HTR-8/SVneo (cell line): Measurements from ENCODE around the gene TYMP.

ENCODE experiments used
- DNase-seq: peaks from one replicate; pipeline ENCODE4 v3.0.0; 2011; ENCODE audit warnings: low spot score, mixed read lengths; ENCODE audit not compliant: insufficient read length
- FAIRE-seq: peaks from 2 replicates; lab custom pipeline; 2011; peaks lifted over from hg19 to GRCh38; lab: Jason Lieb, UNC

The TYMP gene

DNA sequence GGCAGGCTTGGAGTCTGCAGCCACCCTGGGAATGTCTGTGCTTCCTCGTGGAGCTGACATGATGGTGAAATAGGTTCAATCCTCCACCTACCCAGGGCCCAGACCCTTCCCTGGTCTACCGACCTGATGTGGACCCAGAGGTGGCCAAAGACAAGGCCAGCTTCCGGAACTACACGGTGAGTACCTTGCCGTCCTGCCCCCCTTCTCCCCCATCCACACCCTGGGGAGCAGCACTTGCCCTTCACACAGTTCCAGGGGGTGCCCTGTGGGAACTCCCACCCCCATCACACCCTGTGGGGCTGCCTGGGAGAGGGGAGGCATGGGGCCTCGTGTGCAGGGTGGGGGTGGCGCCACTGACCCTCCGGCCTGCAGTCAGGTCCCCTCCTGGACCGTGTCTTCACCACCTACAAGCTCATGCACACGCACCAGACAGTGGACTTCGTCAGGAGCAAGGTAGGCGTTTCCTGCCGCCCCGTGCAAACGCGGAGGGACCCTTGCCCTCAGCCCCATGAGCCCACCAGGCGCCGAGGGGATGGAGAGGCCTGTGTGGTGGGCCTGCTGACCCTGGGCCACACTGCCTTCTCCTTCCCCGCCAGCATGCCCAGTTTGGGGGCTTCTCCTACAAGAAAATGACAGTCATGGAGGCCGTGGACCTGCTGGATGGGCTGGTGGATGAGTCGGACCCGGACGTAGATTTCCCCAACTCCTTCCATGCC is 42.4 kb downstream of the TYMP start:
- no peak for FAIRE-seq

GRCh38 chr22:50486561-50487289 is 43.1 kb downstream of the TYMP start, which contains the start of gene MIOX:
Gene MIOX (plus strand): TSS chr22:50486859. CDS start chr22:50486898, 39 bp downstream.
- DNase-seq = no peak
- no peak for FAIRE-seq

More for the DNA sequence above, 42.4 kb downstream of the TYMP start:
- DNase-seq = no peak

DNA sequence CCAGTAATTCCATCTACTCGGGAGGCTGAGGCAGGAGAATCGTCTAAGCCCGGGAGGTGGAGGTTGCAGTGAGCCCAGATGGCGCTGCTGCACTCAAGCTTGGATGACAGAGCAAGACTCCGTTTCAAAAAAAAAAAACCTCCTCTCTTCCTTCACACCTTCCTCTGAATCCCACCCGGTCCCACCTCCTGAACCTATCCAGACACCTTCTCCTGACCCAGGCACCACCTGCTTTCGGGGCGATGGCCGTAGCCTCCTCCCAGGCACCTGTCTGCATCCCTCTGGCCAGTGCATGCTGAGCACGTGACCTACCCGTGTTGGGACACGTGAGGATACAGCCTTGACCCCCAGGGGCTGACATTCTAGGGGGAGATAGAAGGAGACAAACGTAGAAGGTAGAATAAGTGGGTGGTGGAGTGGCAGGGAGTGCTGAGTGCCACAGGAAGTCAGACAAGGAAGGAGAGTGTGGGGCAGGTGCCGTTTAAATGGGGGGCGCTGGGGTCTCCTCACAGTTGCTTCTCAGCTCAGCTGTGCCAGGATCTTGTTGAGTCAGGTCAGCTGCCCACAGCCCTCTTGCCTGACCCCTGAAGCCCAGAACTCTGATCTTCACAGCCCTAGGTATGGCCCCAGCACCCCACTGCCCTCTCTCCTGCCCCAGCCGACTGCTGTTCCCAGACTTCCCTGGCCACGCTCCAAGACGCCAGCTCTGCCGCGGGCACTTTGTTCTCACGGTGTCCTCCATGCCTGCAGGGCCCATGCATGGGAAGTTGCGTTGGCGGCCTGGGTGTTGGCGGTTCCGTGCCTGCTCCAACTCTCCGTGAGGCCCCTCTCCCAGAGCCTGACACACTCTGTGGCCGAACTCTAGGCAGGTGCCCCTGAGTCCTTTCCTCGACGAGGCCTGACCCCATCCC is 44.3 kb downstream of the TYMP start:
- DNase-seq (no peak), FAIRE-seq (no peak)

- FAIRE-seq (no peak), DNase-seq (no peak)
These were observed 45.6 kb downstream of the TYMP start for GRCh38 chr22:50483977-50484853.

GRCh38 chr22:50483556-50483955 is 46.3 kb downstream of the TYMP start:
- DNase-seq = no peak
- FAIRE-seq = no peak

GRCh38 chr22:50483106-50483505 is 46.7 kb downstream of the TYMP start:
- no peak for FAIRE-seq
- DNase-seq = no peak

GRCh38 chr22:50482107-50483074 is 47.4 kb downstream of the TYMP start:
- no peak for FAIRE-seq
- no peak for DNase-seq

DNA sequence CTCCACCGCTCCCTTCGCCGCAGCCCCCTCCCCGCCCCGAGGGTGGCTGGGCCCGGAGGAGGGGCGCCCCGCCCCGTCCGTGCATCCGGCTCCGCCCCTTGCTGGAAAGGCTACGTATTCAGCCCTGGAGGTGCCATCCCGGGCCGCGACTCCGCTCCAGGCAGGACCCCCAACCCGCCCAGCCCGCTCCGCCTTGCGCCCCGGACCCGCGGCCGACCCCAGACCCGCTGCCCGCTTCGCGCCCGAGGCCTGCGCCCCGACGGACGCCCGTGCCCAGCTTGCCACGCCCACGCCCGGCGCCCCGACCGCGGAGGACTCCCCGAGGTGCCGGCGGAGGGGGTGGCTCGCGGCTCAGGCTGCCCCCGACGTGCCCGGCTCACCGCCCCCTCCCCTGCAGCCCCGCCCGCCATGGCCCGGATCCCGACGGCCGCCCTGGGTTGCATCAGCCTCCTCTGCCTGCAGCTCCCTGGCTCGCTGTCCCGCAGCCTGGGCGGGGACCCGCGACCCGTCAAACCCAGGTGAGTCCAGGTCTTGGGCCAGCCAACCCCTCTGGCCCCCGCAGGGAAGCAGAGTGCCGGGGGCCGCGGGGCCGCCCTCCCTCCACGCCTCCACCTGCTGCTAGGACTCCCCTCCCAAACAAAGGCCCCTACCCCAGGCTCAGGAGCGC is 48.2 kb downstream of the TYMP start, which contains the start of gene ADM2:
TSS of gene ADM2 (plus strand) at position 104 of the 667 bp plus-strand sequence. CDS start at position 409, 305 bp downstream.
- FAIRE-seq (no peak), DNase-seq (peak; percentile 53)

GRCh38 chr22:50481045-50481439 is 48.8 kb downstream of the TYMP start:
- FAIRE-seq (no peak), DNase-seq (no peak)

DNA sequence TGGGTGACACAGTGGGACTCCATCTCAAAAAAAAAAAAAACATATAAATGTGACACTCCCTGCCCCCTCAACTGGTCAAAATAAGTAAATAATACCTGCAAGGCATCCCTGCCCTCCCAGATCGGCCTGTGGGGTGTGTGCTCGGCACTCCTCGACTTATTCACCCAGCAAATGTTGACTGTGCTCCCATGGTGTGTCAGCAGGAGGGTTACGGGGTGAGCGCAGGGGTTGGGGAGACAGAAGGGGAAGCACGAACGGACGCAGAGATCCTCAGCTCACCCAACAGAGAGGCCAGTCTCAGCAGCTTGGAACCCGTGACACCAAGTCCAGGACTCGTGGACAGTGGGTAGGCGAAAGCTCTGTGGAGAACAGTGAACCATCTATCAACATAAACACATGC is 50.1 kb downstream of the TYMP start:
- DNase-seq (no peak), FAIRE-seq (no peak)

DNA sequence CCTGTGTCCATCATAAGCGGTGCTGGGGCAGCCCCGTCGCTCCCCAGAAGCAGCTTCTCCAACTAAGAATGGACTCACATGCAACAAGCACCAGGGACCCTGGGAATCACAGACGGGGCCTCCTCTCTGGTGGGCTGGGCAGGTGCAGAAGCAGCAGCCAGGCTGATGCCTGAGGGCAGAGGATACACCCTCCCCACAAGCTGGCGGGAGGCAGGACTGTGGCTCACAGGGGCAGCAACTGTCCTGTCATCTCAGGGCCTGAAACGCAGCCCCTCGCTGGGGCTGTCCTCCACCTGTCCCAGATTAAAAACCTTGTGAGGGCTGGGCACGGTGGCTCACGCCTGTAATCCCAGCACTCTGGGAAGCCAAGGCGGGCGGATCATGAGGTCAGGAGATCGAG is 51.9 kb downstream of the TYMP start:
- no peak for DNase-seq
- FAIRE-seq = no peak

DNA sequence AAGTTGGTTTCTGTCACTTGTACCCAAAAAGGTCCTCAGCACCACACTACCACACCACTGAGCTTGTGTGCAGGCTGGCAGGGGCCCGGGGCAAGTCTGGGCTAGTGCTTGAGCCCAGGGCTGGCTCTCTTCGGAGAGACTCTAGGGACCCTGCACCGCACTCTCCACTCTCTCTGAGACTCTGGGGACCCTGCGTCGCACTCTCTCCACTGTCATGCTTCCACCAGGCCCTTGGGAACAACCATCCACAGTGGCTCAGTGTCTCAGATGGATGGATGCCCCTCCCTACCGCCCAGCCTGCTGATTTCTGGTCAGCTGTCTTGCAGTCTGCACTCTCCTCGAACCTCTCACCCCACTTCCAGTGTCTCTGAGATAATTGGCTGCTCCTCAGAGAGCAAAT is 52.9 kb downstream of the TYMP start:
- FAIRE-seq = no peak
- no peak for DNase-seq
